Measurements from ENCODE around the gene LRIG1. TPM values are rescaled to one million over a fixed set of nuclear protein-coding genes. Genes with fewer than 3 reads are reported as not detected.

The LRIG1 gene
- polyA plus RNA-seq, 3 donors = 15.3 to 105 (median 56.8) TPM

- WGBS, 3 donors = 82 to 95% (median 95%) methylated on average over 5 of the region's 5 CpGs
- no peak overlapping the region for H3K27ac ChIP-seq (ENCODE audit: low read depth, low read length)
These were observed 86.0 kb downstream of the LRIG1 start for GRCh38 chr3:66414846-66415245.

- WGBS, 3 donors = 79 to 88% (median 82%) methylated on average over 7 of the region's 7 CpGs
- no peak overlapping the region for H3K27ac ChIP-seq (ENCODE audit: low read depth, low read length)
These were observed 87.6 kb downstream of the LRIG1 start for GRCh38 chr3:66413151-66413751.

- 84 to 89% (median 85%) methylated on average over 24 of the region's 24 CpGs for WGBS, 3 donors
- H3K27ac ChIP-seq (ENCODE audit: low read depth, low read length) = no peak overlapping the region
These were observed 88.6 kb downstream of the LRIG1 start for GRCh38 chr3:66411961-66412887.

GRCh38 chr3:66411474-66411873 lies 89.3 kb downstream of the LRIG1 start:
- WGBS, 3 donors = 55 to 61% (median 56%) methylated on average over 8 of the region's 8 CpGs

GRCh38 chr3:66410976-66411375 lies 89.8 kb downstream of the LRIG1 start:
- no peak overlapping the region for H3K27ac ChIP-seq (ENCODE audit: low read depth, low read length)
- 91 to 98% (median 94%) methylated on average over 7 of the region's 7 CpGs for WGBS, 3 donors

More at GRCh38 chr3:66411474-66411873, 89.3 kb downstream of the LRIG1 start:
- H3K27ac ChIP-seq (ENCODE audit: low read depth, low read length) = no peak overlapping the region

GRCh38 chr3:66409771-66410754 lies 90.8 kb downstream of the LRIG1 start:
- WGBS, 3 donors = 87 to 96% (median 96%) methylated on average over 24 of the region's 24 CpGs
- no peak overlapping the region for H3K27ac ChIP-seq (ENCODE audit: low read depth, low read length)

- H3K27ac ChIP-seq (ENCODE audit: low read depth, low read length) = no peak overlapping the region
- 42 to 64% (median 61%) methylated on average over 14 of the region's 14 CpGs for WGBS, 3 donors
These were observed 93.1 kb downstream of the LRIG1 start for GRCh38 chr3:66407611-66408218.

- no peak overlapping the region for H3K27ac ChIP-seq (ENCODE audit: low read depth, low read length)
- 64 to 81% (median 76%) methylated on average over 17 of the region's 17 CpGs for WGBS, 3 donors
These were observed 93.8 kb downstream of the LRIG1 start for GRCh38 chr3:66406831-66407610.

- 71 to 83% (median 81%) methylated on average over 5 of the region's 5 CpGs for WGBS, 3 donors
- H3K27ac ChIP-seq (ENCODE audit: low read depth, low read length) = no peak overlapping the region
These were observed 94.7 kb downstream of the LRIG1 start for GRCh38 chr3:66406163-66406562.

- 73 to 91% (median 84%) methylated on average over 11 of the region's 11 CpGs for WGBS, 3 donors
- no peak overlapping the region for H3K27ac ChIP-seq (ENCODE audit: low read depth, low read length)
These were observed 95.1 kb downstream of the LRIG1 start for GRCh38 chr3:66405701-66406091.

- no peak overlapping the region for H3K27ac ChIP-seq (ENCODE audit: low read depth, low read length)
- WGBS, 3 donors = 88 to 95% (median 91%) methylated on average over 32 of the region's 32 CpGs
These were observed 95.7 kb downstream of the LRIG1 start for GRCh38 chr3:66404903-66405700.

- no peak overlapping the region for H3K27ac ChIP-seq (ENCODE audit: low read depth, low read length)
- 43 to 85% (median 82%) methylated on average over 15 of the region's 15 CpGs for WGBS, 3 donors
These were observed 96.6 kb downstream of the LRIG1 start for GRCh38 chr3:66404197-66404596.

GRCh38 chr3:66403323-66403990 lies 97.4 kb downstream of the LRIG1 start:
- WGBS, 3 donors = 61 to 85% (median 85%) methylated on average over 13 of the region's 13 CpGs
- no peak overlapping the region for H3K27ac ChIP-seq (ENCODE audit: low read depth, low read length)

- H3K27ac ChIP-seq (ENCODE audit: low read depth, low read length) = no peak overlapping the region
- 71 to 93% (median 86%) methylated on average over 13 of the region's 13 CpGs for WGBS, 3 donors
These were observed 98.1 kb downstream of the LRIG1 start for GRCh38 chr3:66402596-66403290.

- WGBS, 3 donors = 54 to 94% (median 89%) methylated on average over 20 of the region's 20 CpGs
- H3K27ac ChIP-seq (ENCODE audit: low read depth, low read length) = no peak overlapping the region
These were observed 98.9 kb downstream of the LRIG1 start for GRCh38 chr3:66401675-66402491.
